Spleen (tissue), 7 donors: ENCODE measurements around the gene PAQR4.

ENCODE experiments used
- CTCF ChIP-seq, 11 experiments: fragments of 200-600 bp in 7 of 11; fragments of 450-650 bp in 4 of 11; sonication (generic) in 4 of 11; IDR thresholded peaks in 8 of 11; conservative IDR thresholded peaks in 3 of 11; 1 replicate in 7 of 11; 2 replicates in 4 of 11; pipeline versions ENCODE4 v1.4.0 to v1.8.0; 2016 to 2021; ENCODE audit warnings: antibody characterized with exemption in 11 of 11, inconsistent platforms in 4 of 11, mild to moderate bottlenecking in 1 of 11
- POLR2A ChIP-seq, 3 donors: fragments of 450-650 bp; IDR thresholded peaks; one replicate each; pipeline ENCODE4 v1.5.1; 2017; ENCODE audit warnings: antibody characterized with exemption in 3 of 3, mild to moderate bottlenecking in 1 of 3
- donor health status: DM: no; HTN: no; CAD: no; lungs with moderate emphysema.
- donor health status: DM: no; HTN: no; CAD: no.
- donor health status: DM: no; HTN: no; CAD: no.

- TF ChIP-seq POLR2A (IDR thresholded peaks at IDR 0.05) (no peak), CTCF (IDR thresholded peaks at IDR 0.05 in 8 of 11, conservative IDR thresholded peaks at IDR 0.05 in 3 of 11) (no peak)
Measured at GRCh38 chr16:2991566-2992261, 22.6 kb downstream of the PAQR4 start.
